Breast epithelium (tissue), 4 donors: ENCODE measurements around the gene ARSJ. TPM values are rescaled to one million over a fixed set of nuclear protein-coding genes. Genes with fewer than 3 reads are reported as not detected.

Experiments used
- DNase-seq, 2 donors: peaks; one replicate each; pipeline ENCODE4 v3.0.0-alpha.2; 2019; ENCODE audit warnings: low spot score in 2 of 2
- H3K27ac ChIP-seq, 2 donors: fragments of 200-600 bp; sonication (generic) in 1 of 2; one replicate each; pipeline ENCODE4 v1.5.1; 2016 to 2019; ENCODE audit warnings: mild to moderate bottlenecking in 1 of 2
- H3K27me3 ChIP-seq, 2 donors: fragments of 200-600 bp; sonication (generic) in 1 of 2; one replicate each; pipeline versions ENCODE4 v1.5.1 to v1.6.0; 2017 to 2019; ENCODE audit warnings: control low read depth in 1 of 2, mild to moderate bottlenecking in 1 of 2
- H3K36me3 ChIP-seq: fragments of 200-600 bp; one replicate; pipeline ENCODE4 v1.5.1; 2019
- H3K4me1 ChIP-seq, 2 donors: fragments of 200-600 bp; sonication (generic); one replicate each; pipeline ENCODE4 v1.5.1; 2016 to 2019; ENCODE audit warnings: control low read depth in 1 of 2
- H3K4me3 ChIP-seq, 3 donors: fragments of 200-600 bp; sonication (generic); 1 replicate in 2 of 3; 2 replicates in 1 of 3; pipeline ENCODE4 v1.5.1; 2016 to 2019; ENCODE audit warnings: mild to moderate bottlenecking in 3 of 3, moderate library complexity in 2 of 3
- H3K9me3 ChIP-seq, 2 donors: fragments of 200-600 bp; sonication (generic) in 1 of 2; one replicate each; pipeline ENCODE4 v1.5.1; 2016 to 2019; ENCODE audit warnings: control low read depth in 1 of 2
- POLR2A ChIP-seq: fragments of 450-650 bp; IDR thresholded peaks from one replicate; pipeline ENCODE4 v1.6.1; 2016; ENCODE audit warnings: antibody characterized with exemption, mild to moderate bottlenecking, moderate library complexity
- POLR2AphosphoS5 ChIP-seq, 3 donors: sonication (generic); formaldehyde crosslinking; IDR thresholded peaks; one replicate each; pipeline ENCODE4 v1.6.1; 2017; ENCODE audit warnings: antibody characterized with exemption in 3 of 3
- intact Hi-C: fragments of 100-400 bp; cut with DNase I; formaldehyde crosslinking; loops from one replicate; pipeline ENCODE4 v1.15.1; 2023; ENCODE audit warnings: low total_unique reads
- total RNA-seq, 3 donors: library from RNA; depleted of rRNA; stranded (reverse); fragments of >200 nt; gene quantifications; one replicate each; pipeline ENCODE4 v1.1.0, GENCODE V29; 2016
- TF ChIP-seq, protein P1 (sequence below), 3 donors: fragments of 450-650 bp; IDR thresholded peaks; one replicate each; pipeline ENCODE4 v1.5.1; 2016 to 2017; ENCODE audit warnings: antibody characterized with exemption in 3 of 3, mild to moderate bottlenecking in 3 of 3, moderate library complexity in 3 of 3

Gene ARSJ
- 10 to 100 TPM in 1 of 3 donors, 1 to 10 TPM in 2; 1.1 to 10.7 (median 8.8) TPM for total RNA-seq

DNA sequence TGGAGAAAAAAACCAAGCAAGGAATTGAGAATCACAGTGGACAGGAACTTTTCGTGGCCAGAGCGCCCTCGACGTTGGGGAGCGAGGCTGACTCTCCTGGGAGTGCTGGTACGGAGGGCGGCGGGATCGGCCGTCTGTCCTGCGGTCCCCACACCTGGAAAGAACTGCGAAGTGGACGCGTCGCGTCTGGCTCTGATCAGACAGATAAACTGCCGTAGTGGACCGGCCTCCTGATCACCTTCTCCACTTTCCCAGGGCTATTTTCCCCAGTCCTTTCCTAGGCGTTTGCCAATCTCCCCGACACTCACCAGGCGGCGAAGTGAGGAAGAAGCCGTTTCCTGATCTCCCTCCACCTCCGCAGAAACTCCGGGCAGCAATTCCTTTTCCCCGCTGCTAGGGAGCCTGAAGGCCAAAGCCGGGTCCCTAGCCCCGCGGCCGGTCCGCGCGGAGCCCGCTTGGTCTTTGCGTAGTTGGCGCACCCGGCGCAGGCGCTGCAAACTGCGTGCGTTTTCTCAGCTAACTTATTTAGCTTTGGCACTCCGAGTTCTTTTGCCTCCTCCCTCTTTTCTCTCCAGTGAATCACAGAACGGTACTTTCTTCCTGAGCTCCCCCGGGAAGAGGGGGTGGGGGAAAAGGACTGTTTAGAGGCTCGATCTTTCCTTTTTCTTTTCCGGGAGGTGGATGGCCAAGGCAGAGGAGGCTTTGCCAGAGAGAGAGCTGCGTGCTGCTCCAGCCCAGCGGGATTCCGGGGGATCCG, at the start of gene ARSJ:
Gene ARSJ, minus strand, starts transcription at position 500 of the 757 bp plus-strand sequence. CDS start 813 bp downstream, outside the sequence.
- DNase-seq, result peak; percentile 28 to 51
- Histone ChIP-seq H3K36me3 (no peaks in the 10 kb centered on the region), H3K4me3 (peak within 1 kb of the TSS; percentile 55 to 88 (median 68)), H3K27ac (peak within 1 kb of the TSS; percentile 87 to 95), H3K9me3 (no peaks in the 10 kb centered on the region), H3K4me1 (no peaks in the 10 kb centered on the region), H3K27me3 (no peaks in the 10 kb centered on the region)
- TF ChIP-seq POLR2A, result peak; percentile 45
- peak in 2 of 3 donors; percentile 39 to 45 for TF ChIP-seq POLR2AphosphoS5 (IDR thresholded peaks at IDR 0.05)
- TF ChIP-seq, protein P1, sequence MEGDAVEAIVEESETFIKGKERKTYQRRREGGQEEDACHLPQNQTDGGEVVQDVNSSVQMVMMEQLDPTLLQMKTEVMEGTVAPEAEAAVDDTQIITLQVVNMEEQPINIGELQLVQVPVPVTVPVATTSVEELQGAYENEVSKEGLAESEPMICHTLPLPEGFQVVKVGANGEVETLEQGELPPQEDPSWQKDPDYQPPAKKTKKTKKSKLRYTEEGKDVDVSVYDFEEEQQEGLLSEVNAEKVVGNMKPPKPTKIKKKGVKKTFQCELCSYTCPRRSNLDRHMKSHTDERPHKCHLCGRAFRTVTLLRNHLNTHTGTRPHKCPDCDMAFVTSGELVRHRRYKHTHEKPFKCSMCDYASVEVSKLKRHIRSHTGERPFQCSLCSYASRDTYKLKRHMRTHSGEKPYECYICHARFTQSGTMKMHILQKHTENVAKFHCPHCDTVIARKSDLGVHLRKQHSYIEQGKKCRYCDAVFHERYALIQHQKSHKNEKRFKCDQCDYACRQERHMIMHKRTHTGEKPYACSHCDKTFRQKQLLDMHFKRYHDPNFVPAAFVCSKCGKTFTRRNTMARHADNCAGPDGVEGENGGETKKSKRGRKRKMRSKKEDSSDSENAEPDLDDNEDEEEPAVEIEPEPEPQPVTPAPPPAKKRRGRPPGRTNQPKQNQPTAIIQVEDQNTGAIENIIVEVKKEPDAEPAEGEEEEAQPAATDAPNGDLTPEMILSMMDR (IDR thresholded peaks at IDR 0.05), result no peak
- intact Hi-C loops, result loop anchor here (10.0 kb wide), 1 partner anchor 1745 kb away; the partner anchor contains the start of gene AP1AR

GRCh38 chr4:114028071-114028470, 48.6 kb upstream of the ARSJ start:
- Histone ChIP-seq H3K9me3 (no peaks in the 10 kb centered on the region), H3K36me3 (no peaks in the 10 kb centered on the region), H3K27me3 (no peaks in the 10 kb centered on the region), H3K4me1 (no peaks in the 10 kb centered on the region), H3K27ac (no peak overlapping the region), H3K4me3 (no peak overlapping the region)
- no peak for DNase-seq
- intact Hi-C loops, result no loop called here
- TF ChIP-seq POLR2AphosphoS5 (IDR thresholded peaks at IDR 0.05), result no peak
- TF ChIP-seq, protein P1 (IDR thresholded peaks at IDR 0.05), result no peak
- TF ChIP-seq POLR2A, result no peak

DNA sequence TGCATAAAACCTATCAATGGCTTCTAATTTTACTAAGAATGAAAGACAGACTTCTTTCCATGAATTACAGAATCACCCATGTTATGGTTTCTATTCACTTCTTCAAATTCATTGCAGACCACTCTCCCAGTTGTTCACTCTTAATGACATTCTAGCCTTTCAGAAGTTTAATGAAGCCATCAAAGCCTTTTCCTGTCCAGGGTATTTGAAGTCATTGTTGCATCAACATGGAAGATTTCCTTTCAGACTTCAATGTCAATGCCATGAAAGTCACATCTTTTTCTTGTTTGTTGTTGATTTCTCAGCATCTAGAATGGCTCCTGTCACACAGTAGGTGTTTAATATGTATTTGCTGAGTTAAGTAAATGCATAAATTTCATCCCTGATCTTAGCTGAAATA, 48.1 kb upstream of the ARSJ start:
- intact Hi-C loops, result no loop called here
- Histone ChIP-seq H3K9me3 (no peaks in the 10 kb centered on the region), H3K4me1 (no peaks in the 10 kb centered on the region), H3K27me3 (no peaks in the 10 kb centered on the region), H3K27ac (no peak overlapping the region), H3K4me3 (no peak overlapping the region), H3K36me3 (no peaks in the 10 kb centered on the region)
- TF ChIP-seq, protein P1 (IDR thresholded peaks at IDR 0.05), result no peak
- TF ChIP-seq POLR2A (no peak), POLR2AphosphoS5 (IDR thresholded peaks at IDR 0.05) (no peak)
- no peak for DNase-seq

DNA sequence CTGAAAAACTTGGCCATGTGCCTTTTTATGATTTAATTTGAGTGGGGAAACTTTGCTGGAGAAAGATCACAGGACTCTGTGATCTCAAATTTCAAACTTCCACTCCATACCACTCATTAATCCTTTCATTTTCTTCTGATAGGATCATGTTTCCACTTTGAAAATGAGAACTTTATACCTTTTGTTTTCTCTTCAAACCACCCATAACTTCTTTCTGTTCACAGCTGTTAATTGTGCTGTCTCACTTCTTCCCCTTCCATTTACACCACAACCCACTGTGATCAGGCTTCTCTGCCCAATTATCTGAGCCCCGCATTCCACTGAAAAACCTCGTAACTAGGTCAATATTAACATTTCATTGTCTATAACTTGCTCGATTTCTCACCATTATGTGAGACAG, 47.0 kb upstream of the ARSJ start:
- Histone ChIP-seq H3K27ac (no peak overlapping the region), H3K36me3 (no peaks in the 10 kb centered on the region), H3K9me3 (no peaks in the 10 kb centered on the region), H3K27me3 (no peaks in the 10 kb centered on the region), H3K4me1 (no peaks in the 10 kb centered on the region), H3K4me3 (no peak overlapping the region)
- intact Hi-C loops, result no loop called here
- TF ChIP-seq, protein P1 (IDR thresholded peaks at IDR 0.05), result no peak
- TF ChIP-seq POLR2A, result no peak
- TF ChIP-seq POLR2AphosphoS5 (IDR thresholded peaks at IDR 0.05), result no peak
- no peak for DNase-seq

GRCh38 chr4:114025176-114025777, 45.8 kb upstream of the ARSJ start:
- no peaks in the 10 kb centered on the region for H3K4me1 ChIP-seq
- intact Hi-C loops, result no loop called here
- no peaks in the 10 kb centered on the region for H3K36me3 ChIP-seq
- no peak overlapping the region for H3K27ac ChIP-seq
- DNase-seq, result no peak
- no peaks in the 10 kb centered on the region for H3K9me3 ChIP-seq
- H3K4me3 ChIP-seq, result no peak overlapping the region
- H3K27me3 ChIP-seq, result no peaks in the 10 kb centered on the region
- TF ChIP-seq POLR2AphosphoS5 (IDR thresholded peaks at IDR 0.05) (no peak), POLR2A (no peak)
- TF ChIP-seq, protein P1 (IDR thresholded peaks at IDR 0.05), result no peak
